ENCODE data around the gene CC2D2B. TPM values are rescaled to one million over a fixed set of nuclear protein-coding genes. Genes with fewer than 3 reads are reported as not detected.

Gene CC2D2B
- total RNA-seq, 1 experiment from 2014 or later, result 0.20 TPM

GRCh38 chr10:95976362-95977229 is 68.8 kb downstream of the CC2D2B start (continued):
- TF ChIP-seq ZNF281 (CRISPR knock-in tag; IDR thresholded peaks at IDR 0.05) (no peak), FOXP1 (CRISPR knock-in tag; IDR thresholded peaks at IDR 0.05; ENCODE audit: borderline replicate concordance) (no peak), NFYB (CRISPR knock-in tag; conservative IDR thresholded peaks at IDR 0.05; ENCODE audit: low read depth) (no peak), ZSCAN18 (CRISPR knock-in tag; IDR thresholded peaks at IDR 0.05) (no peak), ELF4 (CRISPR knock-in tag; IDR thresholded peaks at IDR 0.05; ENCODE audit: low read depth) (no peak)

GRCh38 chr10:95982200-95982599 is 74.4 kb downstream of the CC2D2B start:
- H3K4me1 Mint-ChIP-seq, result peaks cover 7% of the 10 kb centered on the region
- H3K27ac Mint-ChIP-seq, result no peak overlapping the region
- TF ChIP-seq EMX1 (CRISPR knock-in tag; IDR thresholded peaks at IDR 0.05) (no peak), GTF2I (CRISPR knock-in tag; conservative IDR thresholded peaks at IDR 0.05) (no peak), ATF1 (CRISPR knock-in tag; IDR thresholded peaks at IDR 0.05) (no peak), ELF4 (CRISPR knock-in tag; IDR thresholded peaks at IDR 0.05; ENCODE audit: low read depth) (no peak), TP53 (CRISPR knock-in tag; IDR thresholded peaks at IDR 0.05) (no peak), AFF4 (CRISPR knock-in tag; IDR thresholded peaks at IDR 0.05; ENCODE audit: borderline replicate concordance) (no peak), SP1 (CRISPR knock-in tag; conservative IDR thresholded peaks at IDR 0.05) (no peak), CREM (CRISPR knock-in tag; IDR thresholded peaks at IDR 0.05) (no peak), ZNF423 (CRISPR knock-in tag; IDR thresholded peaks at IDR 0.05) (no peak), HMGXB4 (CRISPR knock-in tag; IDR thresholded peaks at IDR 0.05) (no peak), MXD4 (CRISPR knock-in tag; IDR thresholded peaks at IDR 0.05; ENCODE audit: borderline replicate concordance) (no peak), TCF7 (CRISPR knock-in tag; IDR thresholded peaks at IDR 0.05; ENCODE audit: low read depth) (no peak), NR2C2 (CRISPR knock-in tag; IDR thresholded peaks at IDR 0.05) (no peak), NFATC4 (CRISPR knock-in tag; IDR thresholded peaks at IDR 0.05) (no peak)
- H3K27me3 Mint-ChIP-seq (ENCODE audit: low read depth), result no peaks in the 10 kb centered on the region
- ChIA-PET POLR2A (no interaction called here), CTCF (no interaction called here)
- no peak for ATAC-seq
- no peak overlapping the region for H3K4me3 Mint-ChIP-seq
- peaks cover 4% of the 10 kb centered on the region for H3K36me3 Mint-ChIP-seq
- DNase-seq (ENCODE audit: low spot score), result no peak
- peaks cover 11% of the 10 kb centered on the region for H3K9me3 Mint-ChIP-seq

Data from WTC11 (cell line).